ENCODE measurements around the gene UBN2.
"Not testable (repeated sequence)": the region's sequence is repeated elsewhere in the genome, so short reads cannot be mapped to it uniquely, and the experiment has no call there.

UBN2 gene

DNA sequence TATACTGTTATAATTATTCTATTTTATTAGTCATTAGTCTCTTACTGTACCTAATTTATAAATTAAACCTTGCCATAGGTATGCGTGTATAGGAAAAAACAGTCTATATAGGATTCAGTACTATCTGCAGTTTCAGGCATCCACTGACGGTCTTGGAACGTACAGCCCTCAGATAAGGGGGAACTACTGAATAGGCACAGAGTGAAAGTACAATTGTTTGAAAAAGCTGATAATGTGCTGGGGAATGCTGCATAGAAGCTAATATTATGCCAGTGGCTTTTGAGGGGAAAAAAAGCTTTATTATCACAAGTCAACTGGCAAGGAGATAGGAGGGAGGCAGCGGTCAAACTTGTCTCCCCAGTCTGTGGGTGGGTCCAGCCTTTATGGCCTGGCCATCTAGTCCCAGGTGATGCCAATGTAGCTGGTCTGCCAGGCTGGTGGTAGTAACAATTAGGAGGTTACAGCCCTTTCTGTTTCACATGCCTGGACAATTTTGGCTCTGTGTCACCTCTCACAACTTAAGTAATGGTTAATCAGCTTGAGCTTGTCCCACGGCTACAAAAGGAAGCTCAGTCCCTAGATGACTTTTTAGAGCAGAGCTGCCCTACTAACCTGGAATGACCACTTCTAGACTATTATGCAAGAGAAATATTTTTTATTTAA lies 101.8 kb downstream of the UBN2 start:
- no peak overlapping the region for H3K27ac ChIP-seq (ENCODE audit: extremely low read depth, low read depth, low read length)
- ChIA-PET POLR2A (no interaction called here), CTCF (interaction anchor here (0.6 to 1.3 kb wide), 2 partner anchors 12 to 448 kb away, joined by 4 to 5 read pairs; no protein-coding TSS in a partner anchor)
- no peaks in the 10 kb centered on the region for H3K36me3 ChIP-seq (ENCODE audit: control insufficient read depth in 2 of 2, insufficient read depth in 1 of 2, low read length in 2 of 2)
- TF ChIP-seq ZNF521 (tag by site-specific recombination; IDR thresholded peaks at IDR 0.05) (no peak), ZNF214 (tag by site-specific recombination; IDR thresholded peaks at IDR 0.05; ENCODE audit: borderline replicate concordance) (no peak), ZNF302 (tag by site-specific recombination; IDR thresholded peaks at IDR 0.05; ENCODE audit: low read depth) (no peak), ZNF707 (tag by site-specific recombination; IDR thresholded peaks at IDR 0.05) (no peak), ZNF138 (tag by site-specific recombination; IDR thresholded peaks at IDR 0.05; ENCODE audit: borderline replicate concordance) (no peak), ZNF600 (tag by site-specific recombination; IDR thresholded peaks at IDR 0.05) (no peak), ZNF112 (tag by site-specific recombination; IDR thresholded peaks at IDR 0.05) (no peak), ZNF514 (tag by site-specific recombination; IDR thresholded peaks at IDR 0.05) (no peak), ZNF37A (tag by site-specific recombination; IDR thresholded peaks at IDR 0.05) (no peak), ZNF416 (tag by site-specific recombination; IDR thresholded peaks at IDR 0.05) (no peak), ZNF837 (tag by site-specific recombination; IDR thresholded peaks at IDR 0.05) (no peak)
- TF ChIP-seq, protein P1, sequence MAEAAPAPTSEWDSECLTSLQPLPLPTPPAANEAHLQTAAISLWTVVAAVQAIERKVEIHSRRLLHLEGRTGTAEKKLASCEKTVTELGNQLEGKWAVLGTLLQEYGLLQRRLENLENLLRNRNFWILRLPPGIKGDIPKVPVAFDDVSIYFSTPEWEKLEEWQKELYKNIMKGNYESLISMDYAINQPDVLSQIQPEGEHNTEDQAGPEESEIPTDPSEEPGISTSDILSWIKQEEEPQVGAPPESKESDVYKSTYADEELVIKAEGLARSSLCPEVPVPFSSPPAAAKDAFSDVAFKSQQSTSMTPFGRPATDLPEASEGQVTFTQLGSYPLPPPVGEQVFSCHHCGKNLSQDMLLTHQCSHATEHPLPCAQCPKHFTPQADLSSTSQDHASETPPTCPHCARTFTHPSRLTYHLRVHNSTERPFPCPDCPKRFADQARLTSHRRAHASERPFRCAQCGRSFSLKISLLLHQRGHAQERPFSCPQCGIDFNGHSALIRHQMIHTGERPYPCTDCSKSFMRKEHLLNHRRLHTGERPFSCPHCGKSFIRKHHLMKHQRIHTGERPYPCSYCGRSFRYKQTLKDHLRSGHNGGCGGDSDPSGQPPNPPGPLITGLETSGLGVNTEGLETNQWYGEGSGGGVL (tag by site-specific recombination; IDR thresholded peaks at IDR 0.05): no peak
- TF ChIP-seq, protein P2, sequence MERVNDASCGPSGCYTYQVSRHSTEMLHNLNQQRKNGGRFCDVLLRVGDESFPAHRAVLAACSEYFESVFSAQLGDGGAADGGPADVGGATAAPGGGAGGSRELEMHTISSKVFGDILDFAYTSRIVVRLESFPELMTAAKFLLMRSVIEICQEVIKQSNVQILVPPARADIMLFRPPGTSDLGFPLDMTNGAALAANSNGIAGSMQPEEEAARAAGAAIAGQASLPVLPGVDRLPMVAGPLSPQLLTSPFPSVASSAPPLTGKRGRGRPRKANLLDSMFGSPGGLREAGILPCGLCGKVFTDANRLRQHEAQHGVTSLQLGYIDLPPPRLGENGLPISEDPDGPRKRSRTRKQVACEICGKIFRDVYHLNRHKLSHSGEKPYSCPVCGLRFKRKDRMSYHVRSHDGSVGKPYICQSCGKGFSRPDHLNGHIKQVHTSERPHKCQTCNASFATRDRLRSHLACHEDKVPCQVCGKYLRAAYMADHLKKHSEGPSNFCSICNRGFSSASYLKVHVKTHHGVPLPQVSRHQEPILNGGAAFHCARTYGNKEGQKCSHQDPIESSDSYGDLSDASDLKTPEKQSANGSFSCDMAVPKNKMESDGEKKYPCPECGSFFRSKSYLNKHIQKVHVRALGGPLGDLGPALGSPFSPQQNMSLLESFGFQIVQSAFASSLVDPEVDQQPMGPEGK (tag by site-specific recombination; IDR thresholded peaks at IDR 0.05): no peak
- no peaks in the 10 kb centered on the region for H3K4me1 ChIP-seq (ENCODE audit: control insufficient read depth, insufficient read depth, low read length)
- H3K4me3 ChIP-seq (ENCODE audit: low read depth, low read length): no peak overlapping the region
- no peaks in the 10 kb centered on the region for H3K9me3 ChIP-seq (ENCODE audit: control insufficient read depth, insufficient read depth, low read depth, low read length)

DNA sequence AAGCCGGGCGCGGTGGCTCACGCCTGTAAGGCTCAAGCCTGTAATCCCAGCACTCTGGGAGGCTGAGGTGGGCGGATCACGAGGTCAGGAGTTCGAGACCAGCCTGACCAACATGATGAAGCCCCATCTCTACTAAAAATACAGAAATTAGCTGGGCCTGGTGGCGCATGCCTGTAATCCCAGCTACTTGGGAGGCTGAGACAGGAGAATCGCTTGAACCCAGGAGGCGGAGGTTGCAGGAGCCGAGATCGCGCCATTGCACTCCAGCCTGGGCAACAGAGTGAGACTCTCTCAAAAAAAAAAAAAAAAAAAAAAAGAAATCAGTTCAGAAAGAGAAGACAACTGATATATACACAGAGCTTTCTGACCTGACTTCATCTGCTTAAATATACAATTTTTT lies 102.4 kb downstream of the UBN2 start:
- CTCF ChIA-PET: interaction anchor here (0.6 to 0.7 kb wide), 2 partner anchors 104 to 448 kb away, joined by 3 to 5 read pairs; no protein-coding TSS in a partner anchor
- H3K4me3 ChIP-seq (ENCODE audit: low read depth, low read length); H3K4me1 ChIP-seq (ENCODE audit: control insufficient read depth, insufficient read depth, low read length); H3K9me3 ChIP-seq (ENCODE audit: control insufficient read depth, insufficient read depth, low read depth, low read length); H3K27ac ChIP-seq (ENCODE audit: extremely low read depth, low read depth, low read length); H3K36me3 ChIP-seq (ENCODE audit: control insufficient read depth in 2 of 2, insufficient read depth in 1 of 2, low read length in 2 of 2): not testable (repeated sequence)
- POLR2A ChIA-PET: interaction anchor here (0.6 kb wide), 1 partner anchor 12 kb away, joined by 3 read pairs; no protein-coding TSS in a partner anchor

DNA sequence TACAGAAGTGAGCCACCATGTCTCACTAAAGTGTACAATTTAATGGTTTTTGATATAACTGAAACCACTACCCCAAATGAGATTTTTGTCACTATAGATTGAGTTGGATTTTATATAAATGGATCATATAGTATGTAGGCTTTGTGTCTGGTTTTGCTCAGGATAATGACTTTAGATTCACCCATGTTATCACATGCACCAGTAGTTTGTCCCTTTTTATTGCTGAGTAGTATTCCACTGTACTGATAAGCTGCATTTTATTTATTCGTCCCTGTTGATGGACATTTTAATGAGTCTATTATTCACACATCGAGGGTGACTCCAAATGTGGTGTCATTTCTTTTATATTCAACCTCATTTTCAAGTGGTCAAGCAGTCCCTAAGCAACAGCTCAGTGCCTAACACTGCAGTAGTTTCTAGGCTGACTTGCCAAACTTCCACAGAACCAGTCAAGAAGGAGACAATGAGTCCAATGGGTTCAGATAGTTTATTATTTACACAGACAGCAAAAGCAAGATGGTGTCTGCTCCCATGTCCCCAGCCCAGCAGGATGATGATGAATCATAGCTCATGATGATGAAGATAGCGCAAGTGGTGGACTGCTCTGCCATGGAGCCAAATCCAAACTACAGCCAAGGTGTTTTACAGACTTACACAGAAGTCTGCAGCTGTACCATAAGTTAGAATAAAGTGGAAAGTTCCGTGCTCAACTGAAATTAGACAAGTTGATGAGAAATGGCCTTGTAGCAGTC lies 103.5 kb downstream of the UBN2 start:
- no peaks in the 10 kb centered on the region for H3K36me3 ChIP-seq (ENCODE audit: control insufficient read depth in 2 of 2, insufficient read depth in 1 of 2, low read length in 2 of 2)
- no peak overlapping the region for H3K27ac ChIP-seq (ENCODE audit: extremely low read depth, low read depth, low read length)
- no peak overlapping the region for H3K4me3 ChIP-seq (ENCODE audit: low read depth, low read length)
- no peaks in the 10 kb centered on the region for H3K4me1 ChIP-seq (ENCODE audit: control insufficient read depth, insufficient read depth, low read length)
- CTCF ChIA-PET: interaction anchor here (0.5 to 1.3 kb wide), 4 partner anchors 14 to 313 kb away, joined by 3 to 4 read pairs (median 4); no protein-coding TSS in a partner anchor
- POLR2A ChIA-PET: interaction anchor here (0.6 kb wide), 1 partner anchor 167 kb away, joined by 6 read pairs; no protein-coding TSS in a partner anchor
- TF ChIP-seq, protein P3, sequence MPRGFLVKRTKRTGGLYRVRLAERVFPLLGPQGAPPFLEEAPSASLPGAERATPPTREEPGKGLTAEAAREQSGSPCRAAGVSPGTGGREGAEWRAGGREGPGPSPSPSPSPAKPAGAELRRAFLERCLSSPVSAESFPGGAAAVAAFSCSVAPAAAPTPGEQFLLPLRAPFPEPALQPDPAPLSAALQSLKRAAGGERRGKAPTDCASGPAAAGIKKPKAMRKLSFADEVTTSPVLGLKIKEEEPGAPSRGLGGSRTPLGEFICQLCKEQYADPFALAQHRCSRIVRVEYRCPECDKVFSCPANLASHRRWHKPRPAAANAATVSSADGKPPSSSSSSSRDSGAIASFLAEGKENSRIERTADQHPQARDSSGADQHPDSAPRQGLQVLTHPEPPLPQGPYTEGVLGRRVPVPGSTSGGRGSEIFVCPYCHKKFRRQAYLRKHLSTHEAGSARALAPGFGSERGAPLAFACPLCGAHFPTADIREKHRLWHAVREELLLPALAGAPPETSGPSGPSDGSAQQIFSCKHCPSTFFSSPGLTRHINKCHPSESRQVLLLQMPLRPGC (tag by site-specific recombination; IDR thresholded peaks at IDR 0.05): no peak
- peak; percentile 50 for TF ChIP-seq ZNF146 (tag by site-specific recombination; IDR thresholded peaks at IDR 0.05)
- no peak for TF ChIP-seq ZNF555 (tag by site-specific recombination; conservative IDR thresholded peaks at IDR 0.05)
- no peak for TF ChIP-seq ZNF133 (tag by site-specific recombination; IDR thresholded peaks at IDR 0.05)
- TF ChIP-seq ZNF302 (tag by site-specific recombination; IDR thresholded peaks at IDR 0.05; ENCODE audit: low read depth): no peak
- H3K9me3 ChIP-seq (ENCODE audit: control insufficient read depth, insufficient read depth, low read depth, low read length): no peaks in the 10 kb centered on the region
